ENCODE measurements around the gene MRPL40.
"Not testable (repeated sequence)": the region's sequence is repeated elsewhere in the genome, so short reads cannot be mapped to it uniquely, and the experiment has no call there.

Gene MRPL40

GRCh38 chr22:19424186-19424500, 8.2 kb upstream of the MRPL40 start:
- DNase-seq (ENCODE audit: low read depth) = no peak
- no peak overlapping the region for H3K4me3 ChIP-seq (ENCODE audit: control insufficient read depth, low read depth, low read length)
- TF ChIP-seq CTCF (IDR thresholded peaks at IDR 0.05; ENCODE audit: control insufficient read depth, insufficient read depth, low read depth, low read length, missing control alignments) = no peak

DNA sequence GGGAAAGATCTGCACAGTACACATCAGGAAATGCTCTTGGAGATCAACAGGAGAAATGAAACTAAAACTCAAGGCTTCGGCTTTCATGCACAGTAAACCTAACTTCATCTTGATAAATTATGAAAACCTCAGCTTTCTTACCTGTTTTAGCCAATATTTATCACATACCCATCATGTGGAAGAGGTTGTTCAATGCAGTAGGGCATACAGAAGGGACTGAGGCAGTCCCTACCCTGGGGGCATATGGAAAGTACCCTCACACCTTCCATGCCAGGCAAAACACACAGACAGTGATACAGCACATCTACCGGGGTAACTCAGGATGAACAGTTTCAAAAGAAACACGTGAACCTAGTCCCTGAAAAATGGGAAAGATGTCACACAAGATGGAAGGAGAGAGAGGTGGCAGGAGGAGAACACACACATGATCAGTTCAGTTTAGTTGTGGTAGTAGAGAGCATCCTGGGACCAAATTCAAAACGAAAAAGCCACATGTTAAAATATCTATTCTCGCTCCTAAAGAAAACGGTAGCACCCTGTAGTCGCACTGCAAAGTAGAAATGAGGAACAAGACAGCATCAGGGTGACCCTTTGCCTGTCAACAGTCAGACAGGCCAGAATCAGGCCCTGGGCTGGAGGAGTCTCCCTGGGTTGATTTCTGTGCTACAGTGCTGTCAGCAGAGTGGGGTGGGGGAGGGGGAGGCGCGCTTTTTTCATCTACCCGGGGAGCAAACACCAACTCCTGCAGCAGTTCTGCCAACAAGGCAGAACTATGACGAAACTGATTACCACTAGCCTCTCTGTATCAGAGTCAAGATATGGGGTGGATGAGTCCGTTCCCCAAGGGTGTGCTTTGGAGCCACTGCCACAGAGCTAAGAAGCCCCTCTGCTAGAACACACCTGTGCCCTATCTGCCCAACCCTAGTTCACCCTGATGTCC, 2.1 kb upstream of the MRPL40 start:
- TF ChIP-seq CTCF (IDR thresholded peaks at IDR 0.05; ENCODE audit: control insufficient read depth, insufficient read depth, low read depth, low read length, missing control alignments) = no peak
- no peak for DNase-seq (ENCODE audit: low read depth)
- peak overlapping the region; percentile 94 for H3K4me3 ChIP-seq (ENCODE audit: control insufficient read depth, low read depth, low read length)

GRCh38 chr22:19430890-19431541, 1.3 kb upstream of the MRPL40 start:
- peak; percentile 25 for TF ChIP-seq CTCF (IDR thresholded peaks at IDR 0.05; ENCODE audit: control insufficient read depth, insufficient read depth, low read depth, low read length, missing control alignments)
- peak overlapping the region; percentile 94 for H3K4me3 ChIP-seq (ENCODE audit: control insufficient read depth, low read depth, low read length)
- no peak for DNase-seq (ENCODE audit: low read depth)

GRCh38 chr22:19431649-19432132, 654 bp upstream of the MRPL40 start, which contains the start of gene HIRA:
HIRA (minus strand) TSS chr22:19431733; CDS start chr22:19431476, 257 bp downstream.
- no peak for DNase-seq (ENCODE audit: low read depth)
- no peak for TF ChIP-seq CTCF (IDR thresholded peaks at IDR 0.05; ENCODE audit: control insufficient read depth, insufficient read depth, low read depth, low read length, missing control alignments)
- H3K4me3 ChIP-seq (ENCODE audit: control insufficient read depth, low read depth, low read length) = peak within 1 kb of the TSS; percentile 94

- DNase-seq (ENCODE audit: low read depth) = no peak
- TF ChIP-seq CTCF (IDR thresholded peaks at IDR 0.05; ENCODE audit: control insufficient read depth, insufficient read depth, low read depth, low read length, missing control alignments) = no peak
- no peak overlapping the region for H3K4me3 ChIP-seq (ENCODE audit: control insufficient read depth, low read depth, low read length)
These were observed 2.1 kb downstream of the MRPL40 start for GRCh38 chr22:19434401-19434800.

DNA sequence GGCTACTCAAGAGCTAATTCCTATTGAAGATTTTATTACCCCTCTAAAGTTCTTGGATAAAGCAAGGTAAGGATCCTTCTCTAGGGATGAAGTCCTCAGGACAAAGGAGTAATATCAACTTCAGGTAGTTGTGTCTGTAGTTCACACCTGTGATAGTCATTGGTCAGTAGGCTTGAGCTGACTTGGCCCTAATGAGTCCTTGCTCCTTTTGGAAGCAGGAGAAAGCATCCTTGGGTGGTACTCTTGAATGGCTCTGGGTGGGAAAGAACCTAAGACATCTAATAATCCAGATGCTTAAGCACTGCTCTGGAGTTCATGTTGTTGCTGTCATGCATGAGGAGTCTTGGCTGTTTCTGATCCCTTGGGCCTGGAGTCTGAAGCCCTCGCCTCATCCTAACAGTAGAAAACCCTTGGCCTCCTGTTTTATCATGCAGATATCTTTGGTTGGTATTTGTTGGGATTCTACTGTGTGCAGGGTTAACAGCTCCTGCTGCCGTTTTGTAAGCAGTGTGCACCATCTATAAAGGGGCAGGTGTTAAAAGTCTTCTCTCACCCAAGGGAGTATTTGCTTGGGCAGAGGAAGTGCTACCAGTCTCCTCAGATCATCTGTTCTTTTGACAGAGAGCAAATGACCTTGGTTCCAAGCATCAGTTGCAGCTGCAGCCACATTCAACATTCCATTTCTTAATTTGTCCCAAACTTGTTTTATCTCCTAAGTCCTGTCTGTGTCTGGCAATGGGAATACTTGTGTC, 2.7 kb downstream of the MRPL40 start:
- no peak for DNase-seq (ENCODE audit: low read depth)
- TF ChIP-seq CTCF (IDR thresholded peaks at IDR 0.05; ENCODE audit: control insufficient read depth, insufficient read depth, low read depth, low read length, missing control alignments) = no peak
- H3K4me3 ChIP-seq (ENCODE audit: control insufficient read depth, low read depth, low read length) = no peak overlapping the region

DNA sequence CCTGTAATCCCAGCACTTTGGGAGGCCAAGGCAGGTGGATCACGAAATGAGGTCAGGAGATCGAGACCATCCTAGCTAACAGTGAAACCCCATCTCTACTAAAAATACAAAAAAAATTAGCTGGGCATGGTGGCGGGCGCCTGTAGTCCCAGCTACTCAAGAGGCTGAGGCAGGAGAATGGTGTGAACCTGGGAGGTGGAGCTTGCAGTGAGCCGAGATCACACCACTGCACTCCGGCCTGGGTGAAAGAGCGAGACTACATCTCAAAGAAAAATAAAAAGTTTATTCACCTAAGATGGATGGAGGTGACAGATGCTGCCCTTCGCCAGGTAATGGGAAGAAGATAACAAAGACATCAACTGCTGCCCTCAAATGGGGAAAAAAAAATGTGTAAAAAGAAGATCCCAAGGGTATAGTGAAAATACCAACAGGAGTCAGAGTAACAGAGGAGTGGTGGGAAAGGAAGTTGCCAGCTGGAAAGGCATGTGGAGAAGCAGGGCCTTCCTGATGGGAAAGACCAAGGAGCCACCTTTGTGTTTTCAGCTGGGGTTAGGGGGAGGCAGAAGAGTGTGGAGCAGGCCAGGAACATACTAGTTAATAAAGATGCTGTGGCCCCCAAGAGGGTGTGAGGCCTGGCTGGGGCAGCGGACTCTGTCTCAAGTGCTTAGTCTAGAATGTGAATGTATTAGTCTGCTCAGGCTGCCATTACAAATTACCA, 4.3 kb downstream of the MRPL40 start:
- DNase-seq (ENCODE audit: low read depth); H3K4me3 ChIP-seq (ENCODE audit: control insufficient read depth, low read depth, low read length): not testable (repeated sequence)

All from AG09309 (cell line).